CD14-positive monocyte (primary cell): ENCODE measurements around the gene PDZRN3. TPM values are rescaled to one million over a fixed set of nuclear protein-coding genes. Genes with fewer than 3 reads are reported as not detected.

ENCODE experiments used
- DNase-seq, 3 donors: peaks; one replicate each; pipeline ENCODE4 v3.0.0-alpha.2; 2011 to 2022
- H2AFZ ChIP-seq: 2 replicates; pipeline ENCODE4 v1.6.0; 2012; ENCODE audit warnings: mild to moderate bottlenecking, low read depth, low read length, inconsistent platforms; ENCODE audit not compliant: insufficient read depth, poor library complexity, severe bottlenecking
- H3K27ac ChIP-seq, 2 donors: 1 replicate in 1 of 2; 2 replicates in 1 of 2; pipeline ENCODE4 v1.5.1; 2012 to 2013; ENCODE audit warnings: low read length in 2 of 2, control low read depth in 1 of 2, inconsistent platforms in 1 of 2, low read depth in 1 of 2, mild to moderate bottlenecking in 1 of 2
- H3K27me3 ChIP-seq, 2 donors: one replicate each; pipeline versions ENCODE4 v1.6.0 to v1.6.1; 2011 to 2013; ENCODE audit warnings: low read length in 2 of 2; ENCODE audit not compliant: control insufficient read depth in 2 of 2, insufficient read depth in 2 of 2
- H3K36me3 ChIP-seq, 2 donors: replicated peaks in 1 of 2; 1 replicate in 1 of 2; 2 replicates in 1 of 2; pipeline versions ENCODE4 v1.5.1 to v1.6.1; 2012 to 2013; ENCODE audit warnings: low read length in 2 of 2, control low read depth in 1 of 2, inconsistent platforms in 1 of 2, mild to moderate bottlenecking in 1 of 2; ENCODE audit not compliant: insufficient read depth in 2 of 2, control insufficient read depth in 1 of 2
- H3K4me1 ChIP-seq, 2 donors: 1 replicate in 1 of 2; 2 replicates in 1 of 2; pipeline versions ENCODE4 v1.5.1 to v1.6.1; 2012 to 2013; ENCODE audit warnings: low read length in 2 of 2, control low read depth in 1 of 2, inconsistent platforms in 1 of 2, mild to moderate bottlenecking in 1 of 2, moderate library complexity in 1 of 2; ENCODE audit not compliant: insufficient read depth in 2 of 2, control insufficient read depth in 1 of 2
- H3K4me2 ChIP-seq: replicated peaks from 2 replicates; pipeline ENCODE3; 2012; ENCODE audit warnings: low read length, moderate library complexity, mild to moderate bottlenecking; ENCODE audit not compliant: poor library complexity, severe bottlenecking; ENCODE audit errors: extremely low read depth
- H3K4me3 ChIP-seq, 3 experiments: fragments of 200-600 bp in 1 of 3; sonication (generic) in 1 of 3; replicated peaks in 1 of 3; 1 replicate in 2 of 3; 2 replicates in 1 of 3; pipeline ENCODE4 v1.5.1; 2011 to 2013; ENCODE audit warnings: low read length in 3 of 3, mild to moderate bottlenecking in 3 of 3, control low read depth in 2 of 3, low read depth in 2 of 3, inconsistent platforms in 1 of 3, moderate library complexity in 1 of 3
- H3K79me2 ChIP-seq: 2 replicates; pipeline ENCODE4 v1.6.0; 2012; ENCODE audit warnings: mild to moderate bottlenecking, control low read depth, inconsistent platforms, low read length, moderate library complexity; ENCODE audit not compliant: insufficient read depth
- H3K9ac ChIP-seq: 2 replicates; pipeline ENCODE4 v1.6.0; 2017; ENCODE audit warnings: low read length, mild to moderate bottlenecking; ENCODE audit not compliant: insufficient read depth, poor library complexity, severe bottlenecking
- H3K9me3 ChIP-seq, 2 donors: replicated peaks in 1 of 2; 1 replicate in 1 of 2; 2 replicates in 1 of 2; pipeline versions ENCODE4 v1.5.1 to v1.6.1; 2012 to 2013; ENCODE audit warnings: low read length in 2 of 2, control low read depth in 1 of 2; ENCODE audit not compliant: control insufficient read depth in 1 of 2, insufficient read depth in 1 of 2
- H4K20me1 ChIP-seq: 2 replicates; pipeline ENCODE4 v1.6.0; 2012; ENCODE audit warnings: mild to moderate bottlenecking, low read length, control low read depth, moderate library complexity; ENCODE audit not compliant: insufficient read depth
- H3K27ac Mint-ChIP-seq, 7 donors: one replicate each; pipeline ENCODE4 v1.8.0; 2020; ENCODE audit warnings: mild to moderate bottlenecking in 7 of 7, mixed read lengths in 7 of 7, moderate library complexity in 6 of 7, inconsistent platforms in 2 of 7
- H3K27me3 Mint-ChIP-seq, 3 donors: one replicate each; pipeline ENCODE4 v1.8.0; 2021 to 2022; ENCODE audit warnings: low read depth in 3 of 3, mild to moderate bottlenecking in 3 of 3, mixed read lengths in 3 of 3, moderate library complexity in 3 of 3, inconsistent platforms in 1 of 3
- H3K36me3 Mint-ChIP-seq, 2 donors: one replicate each; pipeline ENCODE4 v1.8.0; 2020; ENCODE audit warnings: mixed read lengths in 2 of 2, inconsistent platforms in 1 of 2, mild to moderate bottlenecking in 1 of 2
- H3K4me1 Mint-ChIP-seq: one replicate; pipeline ENCODE4 v1.8.0; 2020; ENCODE audit warnings: mild to moderate bottlenecking, mixed read lengths
- H3K4me3 Mint-ChIP-seq, 2 donors: one replicate each; pipeline ENCODE4 v1.8.0; 2020; ENCODE audit warnings: mild to moderate bottlenecking in 2 of 2, mixed read lengths in 2 of 2, moderate library complexity in 1 of 2
- H3K9me3 Mint-ChIP-seq, 7 donors: one replicate each; pipeline ENCODE4 v1.8.0; 2020 to 2022; ENCODE audit warnings: mixed read lengths in 7 of 7, mild to moderate bottlenecking in 6 of 7, moderate library complexity in 6 of 7, inconsistent platforms in 2 of 7
- CTCF ChIP-seq: fragments of 200-600 bp; IDR thresholded peaks from one replicate; pipeline ENCODE4 v1.8.0; 2022; ENCODE audit warnings: antibody characterized with exemption, mild to moderate bottlenecking
- WGBS: methylation state at CpG from one replicate; pipeline ENCODE4 v1.1.5; 2013; ENCODE audit warnings: missing lambda C conversion rate; ENCODE audit not compliant: insufficient coverage; 5-methylcytosine and 5-hydroxymethylcytosine counted together
- intact Hi-C, 2 donors: fragments of 100-400 bp; cut with micrococcal nuclease; formaldehyde crosslinking; loops; one replicate each; pipeline versions ENCODE4 v1.15.0 to v1.15.1; 2023
- polyA plus RNA-seq, 3 donors: library from polyadenylated mRNA; depleted of rRNA in 1 of 3; unstranded in 2 of 3; stranded (reverse) in 1 of 3; fragments of 300-500 nt in 2 of 3; fragments of >200 nt in 1 of 3; fragmentation: Illumina TruSeq in 2 of 3; gene quantifications; 1 replicate in 2 of 3; 2 replicates in 1 of 3; pipeline ENCODE4 v1.2.3, GENCODE V29; 2012 to 2021

The PDZRN3 gene
- polyA plus RNA-seq, 3 donors = not detected

GRCh38 chr3:73550032-73550431, 74.7 kb downstream of the PDZRN3 start:
- no peaks in the 10 kb centered on the region for H3K36me3 ChIP-seq
- no peaks in the 10 kb centered on the region for H3K4me1 ChIP-seq
- no peaks in the 10 kb centered on the region for H3K4me1 Mint-ChIP-seq
- H3K9ac ChIP-seq = no peak overlapping the region
- no peaks in the 10 kb centered on the region for H3K27me3 ChIP-seq
- TF ChIP-seq CTCF = no peak
- H3K27me3 Mint-ChIP-seq = peaks cover 0 to 2% (median 0%) of the 10 kb centered on the region in 3 donors
- no peak for DNase-seq
- H3K36me3 Mint-ChIP-seq = no peaks in the 10 kb centered on the region
- H3K27ac Mint-ChIP-seq = no peak overlapping the region
- no peak overlapping the region for H3K27ac ChIP-seq
- no peak overlapping the region for H2AFZ ChIP-seq
- no peaks in the 10 kb centered on the region for H4K20me1 ChIP-seq
- no peaks in the 10 kb centered on the region for H3K79me2 ChIP-seq
- intact Hi-C loops = no loop called here
- no peak overlapping the region for H3K4me2 ChIP-seq
- WGBS = 83% methylated on average over 6 of the region's 7 CpGs
- H3K4me3 Mint-ChIP-seq = no peak overlapping the region
- no peak overlapping the region for H3K4me3 ChIP-seq
- H3K9me3 ChIP-seq = no peaks in the 10 kb centered on the region
- H3K9me3 Mint-ChIP-seq = peaks cover 0 to 4% (median 0%) of the 10 kb centered on the region in 7 donors

- no peaks in the 10 kb centered on the region for H3K36me3 Mint-ChIP-seq
- Histone ChIP-seq H3K4me1 (no peaks in the 10 kb centered on the region), H3K9ac (no peak overlapping the region), H3K9me3 (no peaks in the 10 kb centered on the region), H3K79me2 (no peaks in the 10 kb centered on the region), H3K36me3 (no peaks in the 10 kb centered on the region), H3K4me2 (no peak overlapping the region), H3K27me3 (no peaks in the 10 kb centered on the region), H3K4me3 (no peak overlapping the region), H4K20me1 (no peaks in the 10 kb centered on the region), H3K27ac (no peak overlapping the region), H2AFZ (no peak overlapping the region)
- TF ChIP-seq CTCF = no peak
- no peak overlapping the region for H3K4me3 Mint-ChIP-seq
- H3K27me3 Mint-ChIP-seq = peaks cover 0 to 2% (median 0%) of the 10 kb centered on the region in 3 donors
- DNase-seq = no peak
- intact Hi-C loops = no loop called here
- H3K4me1 Mint-ChIP-seq = no peaks in the 10 kb centered on the region
- H3K27ac Mint-ChIP-seq = no peak overlapping the region
- H3K9me3 Mint-ChIP-seq = peaks cover 0 to 4% (median 0%) of the 10 kb centered on the region in 7 donors
- 97% methylated on average over 5 of the region's 9 CpGs for WGBS
Observed at GRCh38 chr3:73549051-73549600, 75.6 kb downstream of the PDZRN3 start.
